HepG2 (cell line): Measurements from ENCODE around the gene CSNK1D. TPM values are rescaled to one million over a fixed set of nuclear protein-coding genes. Genes with fewer than 3 reads are reported as not detected.

Experiments used
- ARNT2 ChIP-seq: sonication (generic); formaldehyde crosslinking; IDR thresholded peaks from 2 replicates; pipeline ENCODE4 v1.8.0; 2022; ENCODE audit warnings: mild to moderate bottlenecking, low read depth, missing genetic modification reagents, moderate library complexity
- CC2D1A ChIP-seq: sonication (generic); formaldehyde crosslinking; IDR thresholded peaks from 2 replicates; pipeline ENCODE4 v1.8.1; 2023; ENCODE audit warnings: mild to moderate bottlenecking, missing genetic modification reagents
- FOXO1 ChIP-seq: sonication (generic); formaldehyde crosslinking; IDR thresholded peaks from 2 replicates; pipeline ENCODE4 v1.4.0; 2020; ENCODE audit warnings: missing genetic modification reagents
- HIVEP1 ChIP-seq: sonication (generic); formaldehyde crosslinking; IDR thresholded peaks from 2 replicates; pipeline ENCODE4 v1.4.0; 2020; ENCODE audit warnings: mild to moderate bottlenecking, missing genetic modification reagents
- MAFF ChIP-seq: IDR thresholded peaks from 2 replicates; pipeline ENCODE4 v1.6.1; 2011; ENCODE audit warnings: low read depth, low read length, improper control_type of control experiment
- NFE2L1 ChIP-seq: sonication (generic); formaldehyde crosslinking; IDR thresholded peaks from 2 replicates; pipeline ENCODE4 v1.4.0; 2020; ENCODE audit warnings: missing genetic modification reagents, mild to moderate bottlenecking, borderline replicate concordance
- RXRA ChIP-seq: sonication (generic); formaldehyde crosslinking; IDR thresholded peaks from 2 replicates; pipeline ENCODE4 v1.5.1; 2020; ENCODE audit warnings: missing genetic modification reagents
- SIN3A ChIP-seq: IDR thresholded peaks from 2 replicates; pipeline ENCODE4 v1.6.1; 2011; ENCODE audit warnings: low read depth, mild to moderate bottlenecking, control low read depth, low read length, borderline replicate concordance
- SP4 ChIP-seq: sonication (generic); formaldehyde crosslinking; IDR thresholded peaks from 2 replicates; pipeline ENCODE4 v1.8.1; 2023; ENCODE audit warnings: mild to moderate bottlenecking, missing genetic modification reagents
- SUZ12 ChIP-seq: fragments of 150-350 bp; IDR thresholded peaks from 2 replicates; pipeline ENCODE4 v1.6.1; 2014; ENCODE audit warnings: low read depth, low read length
- TCF7 ChIP-seq: sonication (generic); IDR thresholded peaks from 2 replicates; pipeline ENCODE4 v1.6.1; 2016; ENCODE audit warnings: antibody characterized with exemption, low read depth
- TOPORS ChIP-seq: sonication (generic); formaldehyde crosslinking; IDR thresholded peaks from 2 replicates; pipeline ENCODE4 v1.8.0; 2023; ENCODE audit warnings: mild to moderate bottlenecking, missing genetic modification reagents
- ZFP36L2 ChIP-seq: sonication (generic); formaldehyde crosslinking; IDR thresholded peaks from 2 replicates; pipeline ENCODE4 v1.4.0; 2020; ENCODE audit warnings: missing genetic modification reagents
- ZNF101 ChIP-seq: sonication (generic); formaldehyde crosslinking; IDR thresholded peaks from 2 replicates; pipeline ENCODE4 v1.4.0; 2020; ENCODE audit warnings: mild to moderate bottlenecking, low read depth, missing genetic modification reagents, borderline replicate concordance
- ZNF121 ChIP-seq: sonication (generic); formaldehyde crosslinking; IDR thresholded peaks from 2 replicates; pipeline ENCODE4 v1.5.0; 2020; ENCODE audit warnings: mild to moderate bottlenecking, missing genetic modification reagents
- ZNF282 ChIP-seq: fragments of 450-650 bp; IDR thresholded peaks from 2 replicates; pipeline ENCODE4 v1.6.1; 2018; ENCODE audit not compliant: partially characterized antibody
- ZNF496 ChIP-seq: sonication (generic); formaldehyde crosslinking; IDR thresholded peaks from 2 replicates; pipeline ENCODE4 v1.8.1; 2023; ENCODE audit warnings: mild to moderate bottlenecking, moderate library complexity, missing genetic modification reagents; ENCODE audit not compliant: insufficient replicate concordance
- ZNF749 ChIP-seq: sonication (generic); formaldehyde crosslinking; IDR thresholded peaks from 2 replicates; pipeline ENCODE4 v1.8.0; 2022; ENCODE audit warnings: mild to moderate bottlenecking, missing genetic modification reagents, moderate library complexity, borderline replicate concordance
- ZSCAN12 ChIP-seq: sonication (generic); formaldehyde crosslinking; IDR thresholded peaks from 2 replicates; pipeline ENCODE4 v1.9.0; 2021; ENCODE audit warnings: mild to moderate bottlenecking, missing genetic modification reagents
- polyA plus RNA-seq, 8 experiments: library from polyadenylated mRNA; depleted of rRNA in 3 of 8; stranded (reverse) in 7 of 8; unstranded in 1 of 8; fragments of >200 nt; fragmentation: Illumina TruSeq in 4 of 8; extraction: Trizol in 4 of 8; gene quantifications; 2 replicates each; pipeline versions ENCODE4 v1.2.1 to v1.2.3, GENCODE V29; 2011 to 2016; ENCODE audit warnings: low read depth in 4 of 8, missing spikeins in 1 of 8, mixed read lengths in 1 of 8; ENCODE audit not compliant: insufficient read depth in 1 of 8
- total RNA-seq, 5 experiments: library from RNA; depleted of rRNA; stranded (reverse); fragments of >200 nt; fragmentation: Illumina TruSeq; extraction: Trizol; gene quantifications; 2 replicates each; pipeline ENCODE4 v1.2.3, GENCODE V29; 2016; ENCODE audit warnings: low read depth in 1 of 5
- TF ChIP-seq, protein P1 (sequence below): sonication (generic); formaldehyde crosslinking; IDR thresholded peaks from 2 replicates; pipeline ENCODE4 v1.4.0; 2020; ENCODE audit warnings: missing genetic modification reagents
- TF ChIP-seq, protein P2 (sequence below): fragments of 450-650 bp; IDR thresholded peaks from 2 replicates; pipeline ENCODE4 v1.6.1; 2017
- TF ChIP-seq, protein P3 (sequence below): sonication (generic); formaldehyde crosslinking; IDR thresholded peaks from 2 replicates; pipeline ENCODE4 v1.4.0; 2020; ENCODE audit warnings: mild to moderate bottlenecking, missing genetic modification reagents

Gene CSNK1D
- total and polyA plus RNA-seq, 2 of the 13 experiments (the other 11 are each of a cell fraction or from before 2014, with no cell fraction given), result 31.5 to 128 TPM

DNA sequence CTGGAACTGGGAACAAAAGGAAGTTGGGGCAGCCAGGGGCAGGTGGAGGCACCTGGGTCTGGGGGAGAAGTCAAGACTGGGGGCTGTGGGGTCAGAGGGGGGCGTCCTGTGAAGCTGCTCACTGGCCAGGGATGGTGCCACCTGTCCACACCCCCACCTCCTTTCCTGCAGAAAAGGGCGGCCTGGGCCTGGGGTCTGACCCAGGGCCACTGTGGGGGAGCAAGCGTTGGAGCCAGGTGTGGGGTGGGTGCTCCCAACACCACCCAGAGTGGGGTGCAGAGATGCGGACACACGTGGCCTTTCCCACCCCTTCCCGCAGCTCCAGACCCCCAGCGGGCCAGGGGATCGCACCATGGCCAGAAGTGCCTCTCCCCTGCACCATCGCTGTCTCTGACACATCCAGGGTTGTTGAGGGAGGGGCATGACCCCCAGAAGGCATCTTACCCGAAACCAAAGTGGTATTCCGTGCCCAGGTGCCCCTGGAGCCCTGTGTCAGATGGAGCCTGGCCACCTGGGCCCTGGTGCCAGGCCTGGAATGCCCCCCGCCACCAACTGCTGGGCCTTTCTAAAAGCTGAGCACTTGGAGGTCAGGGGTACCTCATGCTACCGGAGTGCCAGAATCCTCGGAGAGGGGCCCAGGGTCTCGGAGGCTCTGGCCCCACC, 47.2 kb downstream of the CSNK1D start (continued):
- TF ChIP-seq CC2D1A (CRISPR knock-in tag) (no peak), ZNF749 (CRISPR knock-in tag) (no peak), MAFF (no peak), TOPORS (CRISPR knock-in tag) (no peak), NFE2L1 (CRISPR knock-in tag) (peak; percentile 41; the same call in 1 of the 2 replicates), ZSCAN12 (CRISPR knock-in tag) (no peak), ZNF282 (no peak), ZNF496 (CRISPR knock-in tag) (no peak), ZNF121 (CRISPR knock-in tag) (no peak), FOXO1 (CRISPR knock-in tag) (0 out of 2 replicates have a peak, but pooled peaks have one; percentile 1), ZNF101 (CRISPR knock-in tag) (no peak), TCF7 (no peak), ZFP36L2 (no peak), SP4 (CRISPR knock-in tag) (no peak), HIVEP1 (CRISPR knock-in tag) (no peak), RXRA (peak; percentile 16; the same call in 1 of the 2 replicates), SIN3A (no peak), ARNT2 (CRISPR knock-in tag) (0 out of 2 replicates have a peak, but pooled peaks have one; percentile 8), SUZ12 (no peak)
- TF ChIP-seq, protein P1, sequence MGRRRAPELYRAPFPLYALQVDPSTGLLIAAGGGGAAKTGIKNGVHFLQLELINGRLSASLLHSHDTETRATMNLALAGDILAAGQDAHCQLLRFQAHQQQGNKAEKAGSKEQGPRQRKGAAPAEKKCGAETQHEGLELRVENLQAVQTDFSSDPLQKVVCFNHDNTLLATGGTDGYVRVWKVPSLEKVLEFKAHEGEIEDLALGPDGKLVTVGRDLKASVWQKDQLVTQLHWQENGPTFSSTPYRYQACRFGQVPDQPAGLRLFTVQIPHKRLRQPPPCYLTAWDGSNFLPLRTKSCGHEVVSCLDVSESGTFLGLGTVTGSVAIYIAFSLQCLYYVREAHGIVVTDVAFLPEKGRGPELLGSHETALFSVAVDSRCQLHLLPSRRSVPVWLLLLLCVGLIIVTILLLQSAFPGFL (CRISPR knock-in tag), result no peak
- TF ChIP-seq, protein P2, sequence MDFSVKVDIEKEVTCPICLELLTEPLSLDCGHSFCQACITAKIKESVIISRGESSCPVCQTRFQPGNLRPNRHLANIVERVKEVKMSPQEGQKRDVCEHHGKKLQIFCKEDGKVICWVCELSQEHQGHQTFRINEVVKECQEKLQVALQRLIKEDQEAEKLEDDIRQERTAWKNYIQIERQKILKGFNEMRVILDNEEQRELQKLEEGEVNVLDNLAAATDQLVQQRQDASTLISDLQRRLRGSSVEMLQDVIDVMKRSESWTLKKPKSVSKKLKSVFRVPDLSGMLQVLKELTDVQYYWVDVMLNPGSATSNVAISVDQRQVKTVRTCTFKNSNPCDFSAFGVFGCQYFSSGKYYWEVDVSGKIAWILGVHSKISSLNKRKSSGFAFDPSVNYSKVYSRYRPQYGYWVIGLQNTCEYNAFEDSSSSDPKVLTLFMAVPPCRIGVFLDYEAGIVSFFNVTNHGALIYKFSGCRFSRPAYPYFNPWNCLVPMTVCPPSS, result no peak
- TF ChIP-seq, protein P3, sequence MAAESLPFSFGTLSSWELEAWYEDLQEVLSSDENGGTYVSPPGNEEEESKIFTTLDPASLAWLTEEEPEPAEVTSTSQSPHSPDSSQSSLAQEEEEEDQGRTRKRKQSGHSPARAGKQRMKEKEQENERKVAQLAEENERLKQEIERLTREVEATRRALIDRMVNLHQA (CRISPR knock-in tag), result no peak
